ENCODE results near the gene ODF2L. TPM values are rescaled to one million over a fixed set of nuclear protein-coding genes. Genes with fewer than 3 reads are reported as not detected.

The ODF2L gene
- total and polyA plus RNA-seq, 2 experiments from 2014 or later: 32.4 to 58.9 TPM

DNA sequence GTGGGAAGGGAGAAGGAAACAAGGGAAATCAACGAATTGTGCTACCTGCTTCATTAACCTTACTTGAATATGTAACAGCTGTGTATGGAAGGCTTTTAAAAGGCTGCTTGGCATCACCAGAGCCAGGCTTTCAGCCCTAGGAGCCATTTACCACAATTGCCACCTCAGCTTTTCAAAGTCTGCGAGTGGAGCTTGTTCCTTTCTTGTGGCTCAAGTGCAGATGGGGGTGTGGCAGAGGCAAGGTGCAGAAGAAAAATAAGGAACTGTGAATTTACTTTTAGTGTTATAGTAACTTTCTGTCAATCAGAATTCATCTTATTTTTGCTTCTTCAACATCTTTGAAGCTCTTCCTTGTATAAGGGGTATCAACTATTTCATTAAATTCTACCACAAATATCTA, 45.5 kb upstream of the ODF2L start:
- DNase-seq (ENCODE audit: low spot score): no peak
- H3K4me1 ChIP-seq (ENCODE audit: insufficient read depth): no peaks in the 10 kb centered on the region
- H3K9me3 ChIP-seq (ENCODE audit: low read depth): no peaks in the 10 kb centered on the region
- TF ChIP-seq EZH2phosphoT487 (IDR thresholded peaks at IDR 0.05; ENCODE audit: low read depth, severe bottlenecking, unreplicated experiment): no peak
- 87% methylated on average over 2 of the region's 2 CpGs for WGBS (ENCODE audit: low lambda C conversion rate, missing lambda C conversion rate)
- H3K4me2 ChIP-seq: no peak overlapping the region
- H3K4me3 ChIP-seq: no peak overlapping the region
- no peaks in the 10 kb centered on the region for H3K36me3 ChIP-seq (replicated peaks; ENCODE audit: insufficient read depth, low read depth)
- no peaks in the 10 kb centered on the region for H3K9me2 ChIP-seq (replicated peaks; ENCODE audit: insufficient read depth)
- no peaks in the 10 kb centered on the region for H3K79me2 ChIP-seq
- no peak overlapping the region for H2AFZ ChIP-seq
- peaks cover 8% of the 10 kb centered on the region for H3K27me3 ChIP-seq
- no peak overlapping the region for H3K27ac ChIP-seq
- H4K20me1 ChIP-seq (ENCODE audit: insufficient read depth, poor library complexity, severe bottlenecking): no peaks in the 10 kb centered on the region

GRCh38 chr1:86436041-86436440, 39.9 kb upstream of the ODF2L start:
- H3K27me3 ChIP-seq: peaks cover 8% of the 10 kb centered on the region

DNA sequence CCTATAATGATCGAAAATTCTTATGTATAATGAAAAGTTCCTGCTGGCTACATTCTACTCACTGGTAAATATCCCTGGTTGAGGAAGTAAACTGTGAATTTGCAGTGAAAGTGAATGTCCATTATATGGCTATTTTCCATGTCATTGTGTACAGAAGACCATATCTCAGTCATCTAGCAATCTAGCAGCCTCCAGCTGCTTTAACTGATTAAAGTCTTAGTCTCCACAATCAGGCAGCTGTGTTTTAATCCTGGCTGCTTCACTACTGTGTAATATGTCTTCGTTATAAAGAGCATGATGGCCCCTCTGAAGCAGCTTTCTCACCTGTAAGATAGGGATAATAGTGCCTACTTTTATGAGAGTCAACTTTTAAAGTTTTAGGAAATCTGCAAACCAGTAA, 39.2 kb upstream of the ODF2L start:
- Histone ChIP-seq H3K27ac (no peak overlapping the region), H3K4me3 (no peak overlapping the region), H3K27me3 (peaks cover 8% of the 10 kb centered on the region), H2AFZ (no peak overlapping the region), H3K79me2 (no peaks in the 10 kb centered on the region), H3K4me1 (ENCODE audit: insufficient read depth) (no peaks in the 10 kb centered on the region), H3K9me2 (replicated peaks; ENCODE audit: insufficient read depth) (no peaks in the 10 kb centered on the region), H3K9me3 (ENCODE audit: low read depth) (no peaks in the 10 kb centered on the region), H4K20me1 (ENCODE audit: insufficient read depth, poor library complexity, severe bottlenecking) (no peaks in the 10 kb centered on the region), H3K4me2 (no peak overlapping the region), H3K36me3 (replicated peaks; ENCODE audit: insufficient read depth, low read depth) (no peaks in the 10 kb centered on the region)
- peak; percentile 46 for TF ChIP-seq EZH2phosphoT487 (IDR thresholded peaks at IDR 0.05; ENCODE audit: low read depth, severe bottlenecking, unreplicated experiment)
- no peak for TF ChIP-seq CTCF (IDR thresholded peaks at IDR 0.05; ENCODE audit: poor library complexity)
- 52% methylated on average over 2 of the region's 2 CpGs for WGBS (ENCODE audit: low lambda C conversion rate, missing lambda C conversion rate)
- DNase-seq (ENCODE audit: low spot score): no peak

More at GRCh38 chr1:86436041-86436440, 39.9 kb upstream of the ODF2L start:
- TF ChIP-seq EZH2phosphoT487 (IDR thresholded peaks at IDR 0.05; ENCODE audit: low read depth, severe bottlenecking, unreplicated experiment): no peak
- no peak for TF ChIP-seq CTCF (IDR thresholded peaks at IDR 0.05; ENCODE audit: poor library complexity)
- Histone ChIP-seq H3K27ac (no peak overlapping the region), H3K36me3 (replicated peaks; ENCODE audit: insufficient read depth, low read depth) (no peaks in the 10 kb centered on the region), H3K9me3 (ENCODE audit: low read depth) (no peaks in the 10 kb centered on the region), H3K4me2 (no peak overlapping the region), H3K79me2 (no peaks in the 10 kb centered on the region), H4K20me1 (ENCODE audit: insufficient read depth, poor library complexity, severe bottlenecking) (no peaks in the 10 kb centered on the region), H3K4me3 (no peak overlapping the region), H2AFZ (no peak overlapping the region), H3K9me2 (replicated peaks; ENCODE audit: insufficient read depth) (no peaks in the 10 kb centered on the region), H3K4me1 (ENCODE audit: insufficient read depth) (no peaks in the 10 kb centered on the region)
- WGBS (ENCODE audit: low lambda C conversion rate, missing lambda C conversion rate): 76% methylated on average over 2 of the region's 2 CpGs
- no peak for DNase-seq (ENCODE audit: low spot score)

DNA sequence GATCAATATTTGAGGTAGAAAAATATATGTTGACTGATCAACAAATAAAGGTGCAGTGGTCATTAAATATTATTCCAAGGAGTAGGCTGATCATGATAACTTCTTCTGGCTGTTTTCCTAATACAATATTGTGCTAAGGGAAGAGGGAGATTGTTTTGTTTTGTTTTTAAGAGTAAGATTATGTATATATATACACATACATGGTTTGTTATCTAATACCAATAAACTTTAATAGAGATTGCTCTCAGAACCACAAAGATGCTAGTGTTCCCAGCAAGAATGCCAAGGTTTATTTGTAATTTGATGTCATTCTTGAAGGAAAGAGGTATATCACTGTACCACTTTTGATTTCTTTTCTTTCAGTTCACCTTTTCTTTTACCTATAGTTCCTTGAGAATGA, 37.9 kb upstream of the ODF2L start:
- Histone ChIP-seq H3K36me3 (replicated peaks; ENCODE audit: insufficient read depth, low read depth) (no peaks in the 10 kb centered on the region), H3K4me1 (ENCODE audit: insufficient read depth) (peaks cover 4% of the 10 kb centered on the region), H3K9me3 (ENCODE audit: low read depth) (no peaks in the 10 kb centered on the region), H3K4me3 (no peak overlapping the region), H3K27me3 (peaks cover 4% of the 10 kb centered on the region), H3K4me2 (no peak overlapping the region), H3K27ac (no peak overlapping the region), H3K9me2 (replicated peaks; ENCODE audit: insufficient read depth) (no peaks in the 10 kb centered on the region), H4K20me1 (ENCODE audit: insufficient read depth, poor library complexity, severe bottlenecking) (no peaks in the 10 kb centered on the region), H2AFZ (no peak overlapping the region), H3K79me2 (no peaks in the 10 kb centered on the region)
- TF ChIP-seq EZH2 (IDR thresholded peaks at IDR 0.05; ENCODE audit: borderline replicate concordance): no peak
- TF ChIP-seq EZH2phosphoT487 (IDR thresholded peaks at IDR 0.05; ENCODE audit: low read depth, severe bottlenecking, unreplicated experiment): no peak
- TF ChIP-seq CTCF (IDR thresholded peaks at IDR 0.05; ENCODE audit: poor library complexity): no peak
- no peak for DNase-seq (ENCODE audit: low spot score)
